Motor neuron (in vitro differentiated cells): ENCODE measurements around the gene DNAAF2. TPM values are rescaled to one million over a fixed set of nuclear protein-coding genes. Genes with fewer than 3 reads are reported as not detected.
"Not testable (repeated sequence)": the region's sequence is repeated elsewhere in the genome, so short reads cannot be mapped to it uniquely, and the experiment has no call there.

ENCODE experiments used
- ATAC-seq, 8 experiments: fragments of 200-7000 bp; cut with Tn5 transposase; replicated peaks in 6 of 8; 2 replicates each; pipeline ENCODE4 v1.8.0; 2021; ENCODE audit warnings: mild to moderate bottlenecking in 8 of 8, moderate library complexity in 8 of 8
- H3K27ac ChIP-seq, 2 donors: fragments of 250-450 bp; sonication (Bioruptor Pico); 2 replicates each; pipeline ENCODE4 v1.9.0; 2021; ENCODE audit warnings: antibody characterized with exemption in 2 of 2, mild to moderate bottlenecking in 2 of 2, moderate library complexity in 1 of 2
- H3K4me1 ChIP-seq, 2 donors: fragments of 250-450 bp; sonication (Bioruptor Pico); replicated peaks in 1 of 2; 2 replicates each; pipeline ENCODE4 v1.6.1; 2021; ENCODE audit warnings: antibody characterized with exemption in 2 of 2, mild to moderate bottlenecking in 2 of 2, moderate library complexity in 1 of 2
- H3K4me3 ChIP-seq, 5 donors: fragments of 250-450 bp; sonication (Bioruptor Pico); 2 replicates each; pipeline ENCODE4 v1.9.0; 2021; ENCODE audit warnings: antibody characterized with exemption in 5 of 5, mild to moderate bottlenecking in 5 of 5, moderate library complexity in 4 of 5
- WGBS, 10 experiments: fragments of 450-650 bp; shearing (Covaris generic); methylation state at CpG; one replicate each; pipeline ENCODE4 v1.0.0; 2022; 5-methylcytosine and 5-hydroxymethylcytosine counted together
- in situ Hi-C, 9 experiments: fragments of 400-800 bp; cut with MboI; loops; one replicate each; pipeline ENCODE4 v1.15.0; 2021; ENCODE audit warnings: low sequenced_read_pairs in 9 of 9, low pct_unique_long_range_greater_than_20kb in 2 of 9; ENCODE audit not compliant: unreplicated experiment in 9 of 9
- total RNA-seq, 8 experiments: library from RNA; unstranded; fragments of 300-600 nt; gene quantifications; 2 replicates each; pipeline versions ENCODE4 v1.2.3 to v1.2.4, GENCODE V29; 2022

DNAAF2 gene
- total RNA-seq, 8 experiments from 2014 or later = 9.8 to 20.5 (median 13.3) TPM

- Histone ChIP-seq H3K4me1 (peaks cover 4 to 6% of the 10 kb centered on the region in 2 donors), H3K4me3 (no peak overlapping the region), H3K27ac (no peak overlapping the region)
- in situ Hi-C loops = no loop called here
- no peak for ATAC-seq
- 71 to 100% (median 81%) methylated on average over 1 to 3 of the region's 3 CpGs; no CpG with 5 or more reads in 1 of the 10 experiments for WGBS, 10 experiments
These were observed 45.7 kb downstream of the DNAAF2 start for GRCh38 chr14:49589387-49589786.

GRCh38 chr14:49586673-49587460 is 48.2 kb downstream of the DNAAF2 start:
- in situ Hi-C loops = no loop called here
- Histone ChIP-seq H3K4me3 (peak overlapping the region; percentile 64 to 94 (median 83)), H3K4me1 (peaks cover 9 to 13% of the 10 kb centered on the region in 2 donors), H3K27ac (peak overlapping the region; percentile 13 to 18)
- WGBS, 10 experiments = 0 to 12% (median 5%) methylated on average over 2 to 9 of the region's 21 CpGs
- peak in 3 of 8 experiments; percentile 26 to 42 (median 31) for ATAC-seq

- WGBS, 10 experiments = 0 to 2% (median 0%) methylated on average over 1 to 33 of the region's 55 CpGs; no CpG with 5 or more reads in 3 of the 10 experiments
- ATAC-seq = peak; percentile 83 to 97 (median 96)
- in situ Hi-C loops = no loop called here
- Histone ChIP-seq H3K4me3 (peak within 1 kb of the TSS; percentile 64 to 94 (median 83)), H3K4me1 (peaks cover 9 to 13% of the 10 kb centered on the region in 2 donors), H3K27ac (peak within 1 kb of the TSS; percentile 85 to 88)
These were observed 49.0 kb downstream of the DNAAF2 start, which contains the start of gene RPS29 for GRCh38 chr14:49585803-49586672. RPS29 (minus strand) TSS chr14:49586380; CDS start chr14:49586346, 34 bp downstream.

- WGBS, 10 experiments = 1 to 10% (median 3%) methylated on average over 2 to 29 of the region's 32 CpGs; no CpG with 5 or more reads in 1 of the 10 experiments
- in situ Hi-C loops = not testable (repeated sequence)
- peak in 1 of 8 experiments; percentile 1 for ATAC-seq
- Histone ChIP-seq H3K27ac (peak overlapping the region in 1 of 2 donors; percentile 88), H3K4me1 (peaks cover 9 to 13% of the 10 kb centered on the region in 2 donors), H3K4me3 (peak overlapping the region; percentile 64 to 94 (median 83))
These were observed 49.9 kb downstream of the DNAAF2 start for GRCh38 chr14:49584981-49585640.

GRCh38 chr14:49584058-49584457 is 51.0 kb downstream of the DNAAF2 start:
- in situ Hi-C loops = no loop called here
- H3K4me3 ChIP-seq = no peak overlapping the region
- peaks cover 9 to 13% of the 10 kb centered on the region in 2 donors for H3K4me1 ChIP-seq
- H3K27ac ChIP-seq = no peak overlapping the region
- WGBS, 10 experiments = 50 to 100% (median 88%) methylated on average over 2 to 7 of the region's 11 CpGs; no CpG with 5 or more reads in 1 of the 10 experiments
- ATAC-seq = no peak

- no peak for ATAC-seq
- no peak overlapping the region for H3K27ac ChIP-seq
- WGBS, 10 experiments = 71 to 100% (median 95%) methylated on average over 4 to 6 of the region's 6 CpGs; no CpG with 5 or more reads in 1 of the 10 experiments
- peaks cover 9 to 13% of the 10 kb centered on the region in 2 donors for H3K4me1 ChIP-seq
- no peak overlapping the region for H3K4me3 ChIP-seq
- in situ Hi-C loops = no loop called here
These were observed 51.4 kb downstream of the DNAAF2 start for GRCh38 chr14:49583629-49584028.

GRCh38 chr14:49582113-49582977 is 52.7 kb downstream of the DNAAF2 start:
- no peak for ATAC-seq
- in situ Hi-C loops = no loop called here
- Histone ChIP-seq H3K27ac (no peak overlapping the region), H3K4me1 (peaks cover 9 to 13% of the 10 kb centered on the region in 2 donors), H3K4me3 (no peak overlapping the region)
- WGBS, 10 experiments = 60 to 100% (median 88%) methylated on average over 1 to 4 of the region's 4 CpGs

GRCh38 chr14:49581209-49582112 is 53.6 kb downstream of the DNAAF2 start:
- H3K4me1 ChIP-seq = peaks cover 9 to 13% of the 10 kb centered on the region in 2 donors
- in situ Hi-C loops = no loop called here
- 60 to 100% (median 77%) methylated on average over 2 to 7 of the region's 9 CpGs; no CpG with 5 or more reads in 2 of the 10 experiments for WGBS, 10 experiments
- H3K27ac ChIP-seq = no peak overlapping the region
- H3K4me3 ChIP-seq = no peak overlapping the region
- no peak for ATAC-seq

GRCh38 chr14:49579841-49580240 is 55.2 kb downstream of the DNAAF2 start:
- no peak overlapping the region for H3K4me3 ChIP-seq
- peaks cover 7 to 12% of the 10 kb centered on the region in 2 donors for H3K4me1 ChIP-seq
- 88 to 100% (median 100%) methylated on average over 1 to 2 of the region's 2 CpGs; no CpG with 5 or more reads in 3 of the 10 experiments for WGBS, 10 experiments
- ATAC-seq = peak in 4 of 8 experiments; percentile 8 to 14 (median 10)
- H3K27ac ChIP-seq = no peak overlapping the region
- in situ Hi-C loops = no loop called here

GRCh38 chr14:49578141-49578540 is 56.9 kb downstream of the DNAAF2 start:
- ATAC-seq = no peak
- no peaks in the 10 kb centered on the region for H3K4me1 ChIP-seq
- in situ Hi-C loops = no loop called here
- H3K4me3 ChIP-seq = no peak overlapping the region
- WGBS, 10 experiments = 86 to 100% (median 100%) methylated on average over 1 of the region's 1 CpG; no CpG with 5 or more reads in 2 of the 10 experiments
- no peak overlapping the region for H3K27ac ChIP-seq
